ENCODE data around the gene MARCKSL1.

The MARCKSL1 gene

GRCh38 chr1:32337855-32338636, 2.0 kb upstream of the MARCKSL1 start:
- DNase-seq (ENCODE audit: insufficient read length, low spot score), result no peak
- FAIRE-seq, result no peak
- TF ChIP-seq CTCF (IDR thresholded peaks at IDR 0.05; ENCODE audit: insufficient read depth, missing control alignments), result no peak

DNA sequence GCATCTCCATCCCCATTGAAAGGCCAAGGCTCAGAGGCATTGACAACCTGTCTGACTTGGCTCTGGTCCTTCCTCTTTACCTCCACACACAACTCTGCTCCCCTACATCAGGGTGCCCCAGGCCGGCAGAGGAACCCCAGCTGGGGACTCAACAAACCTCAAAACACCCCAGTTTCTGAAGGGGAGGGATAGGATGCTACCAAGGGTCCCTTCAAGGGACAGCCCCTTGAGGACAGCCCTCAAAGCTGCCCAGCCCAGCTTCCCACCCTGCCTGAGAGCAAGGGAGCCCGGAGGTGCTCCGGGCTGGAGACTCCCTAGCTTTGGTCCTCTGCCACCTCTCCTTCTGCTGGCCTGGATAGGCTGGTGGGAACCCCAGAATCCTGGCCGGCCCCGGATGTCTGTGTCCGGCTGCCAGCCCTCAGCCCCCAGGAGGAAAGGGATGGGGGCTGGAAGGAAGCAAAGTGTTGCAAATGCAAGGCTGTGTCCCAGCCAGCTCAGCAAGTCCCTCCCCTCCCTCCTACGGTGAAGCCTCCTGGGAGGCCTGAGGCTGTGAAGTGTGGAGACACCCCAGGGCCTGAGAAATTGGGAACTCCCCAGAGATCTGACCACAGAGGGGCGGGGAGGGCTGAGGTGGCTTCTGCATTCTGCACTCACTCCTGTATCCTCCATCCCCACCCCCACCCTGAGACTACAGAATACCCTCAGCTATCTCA, 1.1 kb upstream of the MARCKSL1 start:
- TF ChIP-seq CTCF (IDR thresholded peaks at IDR 0.05; ENCODE audit: insufficient read depth, missing control alignments), result no peak
- DNase-seq (ENCODE audit: insufficient read length, low spot score), result no peak
- FAIRE-seq, result no peak

DNA sequence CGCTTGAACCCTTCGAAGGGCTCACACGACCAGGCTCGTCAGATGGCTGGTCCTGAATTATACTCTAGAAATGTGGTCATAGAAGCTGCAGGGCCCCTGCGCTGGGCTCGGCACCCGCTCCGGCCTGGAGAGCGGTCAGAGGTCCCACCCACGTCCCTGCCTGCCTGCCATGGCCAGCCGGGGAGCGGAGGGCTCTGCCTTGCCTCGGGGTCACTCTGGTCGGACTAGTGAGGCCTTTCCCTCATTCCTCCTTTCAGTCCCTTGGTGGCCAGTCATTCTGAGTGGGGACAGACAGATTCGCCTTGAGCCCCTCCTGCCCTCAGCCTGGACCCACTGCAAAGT, 529 bp upstream of the MARCKSL1 start:
- DNase-seq (ENCODE audit: insufficient read length, low spot score) (no peak), FAIRE-seq (no peak)
- no peak for TF ChIP-seq CTCF (IDR thresholded peaks at IDR 0.05; ENCODE audit: insufficient read depth, missing control alignments)

GRCh38 chr1:32335535-32335789, 571 bp downstream of the MARCKSL1 start:
- DNase-seq (ENCODE audit: insufficient read length, low spot score) (no peak), FAIRE-seq (no peak)
- TF ChIP-seq CTCF (IDR thresholded peaks at IDR 0.05; ENCODE audit: insufficient read depth, missing control alignments), result no peak

GRCh38 chr1:32334864-32335534, 1.0 kb downstream of the MARCKSL1 start:
- TF ChIP-seq CTCF (IDR thresholded peaks at IDR 0.05; ENCODE audit: insufficient read depth, missing control alignments), result peak; percentile 60
- no peak for FAIRE-seq
- peak; percentile 41 for DNase-seq (ENCODE audit: insufficient read length, low spot score)

DNA sequence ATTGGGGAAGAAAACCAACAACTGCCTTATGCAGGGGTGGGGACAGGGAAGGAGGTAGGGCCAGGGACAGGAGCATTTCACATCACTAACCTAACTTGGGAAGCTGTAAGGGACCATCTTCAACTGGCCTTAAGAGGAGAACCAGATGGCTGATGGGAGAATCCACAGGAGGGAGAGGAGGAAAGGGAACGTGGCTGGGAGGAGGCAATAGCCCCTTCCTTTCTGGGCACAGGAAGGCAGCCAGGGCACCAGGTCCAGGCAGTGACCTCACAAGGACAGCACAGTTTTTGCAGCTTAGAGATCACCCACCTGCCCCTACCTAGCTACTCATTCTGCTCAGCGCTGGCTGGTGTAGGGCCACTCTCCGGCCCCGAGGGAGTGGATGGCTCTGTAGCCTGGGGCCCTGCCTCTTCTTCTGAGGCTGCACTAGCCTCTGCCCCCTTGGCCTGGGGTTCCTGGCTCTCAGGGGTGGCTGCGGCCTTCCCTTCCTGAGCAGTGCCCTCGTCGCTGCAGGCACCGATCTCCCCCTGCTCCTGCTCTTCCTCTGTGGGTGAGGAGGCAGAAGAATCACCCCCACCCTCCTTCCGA, 1.7 kb downstream of the MARCKSL1 start:
- TF ChIP-seq CTCF (IDR thresholded peaks at IDR 0.05; ENCODE audit: insufficient read depth, missing control alignments), result no peak
- no peak for FAIRE-seq
- DNase-seq (ENCODE audit: insufficient read length, low spot score), result no peak
